ENCODE data around the gene ZGLP1.

ZGLP1 gene

GRCh38 chr19:10339977-10340376 is 30.4 kb upstream of the ZGLP1 start:
- TF ChIP-seq CTCF (IDR thresholded peaks at IDR 0.05): no peak

GRCh38 chr19:10339380-10339960 is 29.9 kb upstream of the ZGLP1 start, which contains the start of gene ICAM3:
TSS of gene ICAM3 (minus strand) at chr19:10339624. CDS start at chr19:10339614, 10 bp downstream.
- no peak for TF ChIP-seq CTCF (IDR thresholded peaks at IDR 0.05)

GRCh38 chr19:10338940-10339339 is 29.3 kb upstream of the ZGLP1 start:
- TF ChIP-seq CTCF (IDR thresholded peaks at IDR 0.05): no peak

GRCh38 chr19:10335352-10335985 is 25.9 kb upstream of the ZGLP1 start:
- TF ChIP-seq CTCF (IDR thresholded peaks at IDR 0.05): no peak

GRCh38 chr19:10334588-10335351 is 25.2 kb upstream of the ZGLP1 start:
- TF ChIP-seq CTCF (IDR thresholded peaks at IDR 0.05): no peak

DNA sequence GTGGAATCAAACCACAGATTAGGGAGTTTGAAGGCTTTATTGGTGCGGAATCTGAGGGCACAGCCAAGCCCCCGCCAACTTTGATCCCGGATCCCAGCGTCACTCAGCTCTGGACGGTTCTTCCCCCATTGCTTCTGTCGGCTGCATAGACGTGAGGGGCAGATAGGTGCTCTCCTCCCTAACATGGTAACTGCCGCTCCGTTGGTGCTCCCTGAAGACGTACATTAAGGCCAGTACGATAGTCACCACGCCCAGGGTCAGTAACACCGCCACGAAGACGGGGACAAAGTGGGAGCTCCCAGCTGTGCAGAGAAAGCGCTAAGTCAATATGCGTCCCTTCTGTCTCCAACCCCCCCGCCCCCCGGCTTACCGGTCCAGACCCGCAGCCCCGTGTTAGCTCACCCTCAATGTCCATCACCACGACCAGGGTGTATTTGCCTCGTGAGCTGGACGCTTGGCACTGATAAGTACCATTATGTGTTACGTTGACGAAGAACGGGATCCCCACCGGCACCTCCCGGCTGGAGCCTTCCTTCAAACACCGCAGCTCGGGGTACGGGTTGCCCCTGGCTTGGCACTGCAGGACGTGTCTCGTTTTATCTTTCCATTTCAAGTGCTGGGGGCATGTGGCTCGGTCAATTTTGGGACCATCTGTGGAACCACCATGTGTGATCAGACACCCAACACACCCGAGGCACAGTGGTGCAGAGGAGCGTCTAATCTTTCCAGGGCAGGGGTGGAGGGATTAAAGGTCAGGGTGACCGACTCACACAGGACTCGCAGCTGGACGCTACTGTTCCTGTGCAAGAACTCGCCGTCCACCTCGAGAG is 24.4 kb upstream of the ZGLP1 start:
- no peak for TF ChIP-seq CTCF (IDR thresholded peaks at IDR 0.05)
